Testis (tissue), 3 donors: ENCODE results near the gene SUPT7L. TPM values are rescaled to one million over a fixed set of nuclear protein-coding genes. Genes with fewer than 3 reads are reported as not detected.

ENCODE experiments used
- DNase-seq: peaks from one replicate; pipeline ENCODE4 v3.0.0-alpha.2; 2019
- H3K27ac ChIP-seq, 2 donors: fragments of 200-600 bp; sonication (generic); one replicate each; pipeline ENCODE4 v1.5.1; 2019
- H3K27me3 ChIP-seq: fragments of 200-600 bp; sonication (generic); one replicate; pipeline ENCODE4 v1.5.1; 2019
- H3K36me3 ChIP-seq: fragments of 200-600 bp; sonication (generic); one replicate; pipeline ENCODE4 v1.5.1; 2017; ENCODE audit warnings: low read depth; ENCODE audit errors: missing control alignments
- H3K4me1 ChIP-seq: fragments of 200-600 bp; sonication (generic); one replicate; pipeline ENCODE4 v1.5.1; 2019
- H3K4me3 ChIP-seq, 2 donors: fragments of 200-600 bp; sonication (generic); one replicate each; pipeline ENCODE4 v1.5.1; 2017 to 2019
- H3K9me3 ChIP-seq: fragments of 200-600 bp; sonication (generic); one replicate; pipeline ENCODE4 v1.5.1; 2017
- CTCF ChIP-seq, 3 experiments: fragments of 450-650 bp in 2 of 3; fragments of 200-600 bp in 1 of 3; sonication (generic) in 1 of 3; IDR thresholded peaks; one replicate each; pipeline ENCODE4 v1.5.1; 2016 to 2019; ENCODE audit warnings: antibody characterized with exemption in 3 of 3, mild to moderate bottlenecking in 2 of 3, moderate library complexity in 1 of 3
- POLR2A ChIP-seq: fragments of 450-650 bp; IDR thresholded peaks from one replicate; pipeline ENCODE4 v1.6.1; 2017; ENCODE audit warnings: antibody characterized with exemption, mild to moderate bottlenecking, moderate library complexity
- WGBS, 2 donors: methylation state at CpG; one replicate each; pipeline ENCODE4 v1.1.5; 2018; 5-methylcytosine and 5-hydroxymethylcytosine counted together
- intact Hi-C: fragments of 100-400 bp; cut with DNase I; formaldehyde crosslinking; loops from one replicate; pipeline ENCODE4 v1.15.1; 2023; ENCODE audit warnings: low total_unique reads
- polyA plus RNA-seq: library from polyadenylated mRNA; stranded (reverse); fragments of 350-450 nt; fragmentation: Illumina TruSeq; extraction: RNeasy Lipid Tissue Mini Kit (QIAGEN cat#74804); gene quantifications from one replicate; pipeline ENCODE4 v1.2.3, GENCODE V29; 2014; ENCODE audit warnings: low read depth, low replicate concordance; ENCODE audit not compliant: insufficient read depth
- total RNA-seq, 2 donors: library from RNA; depleted of rRNA; stranded (reverse); fragments of >200 nt; gene quantifications; one replicate each; pipeline ENCODE4 v1.2.3, GENCODE V29; 2016

SUPT7L gene
- total and polyA plus RNA-seq, 3 donors from 2014 or later = 39.3 to 40.4 (median 39.9) TPM

DNA sequence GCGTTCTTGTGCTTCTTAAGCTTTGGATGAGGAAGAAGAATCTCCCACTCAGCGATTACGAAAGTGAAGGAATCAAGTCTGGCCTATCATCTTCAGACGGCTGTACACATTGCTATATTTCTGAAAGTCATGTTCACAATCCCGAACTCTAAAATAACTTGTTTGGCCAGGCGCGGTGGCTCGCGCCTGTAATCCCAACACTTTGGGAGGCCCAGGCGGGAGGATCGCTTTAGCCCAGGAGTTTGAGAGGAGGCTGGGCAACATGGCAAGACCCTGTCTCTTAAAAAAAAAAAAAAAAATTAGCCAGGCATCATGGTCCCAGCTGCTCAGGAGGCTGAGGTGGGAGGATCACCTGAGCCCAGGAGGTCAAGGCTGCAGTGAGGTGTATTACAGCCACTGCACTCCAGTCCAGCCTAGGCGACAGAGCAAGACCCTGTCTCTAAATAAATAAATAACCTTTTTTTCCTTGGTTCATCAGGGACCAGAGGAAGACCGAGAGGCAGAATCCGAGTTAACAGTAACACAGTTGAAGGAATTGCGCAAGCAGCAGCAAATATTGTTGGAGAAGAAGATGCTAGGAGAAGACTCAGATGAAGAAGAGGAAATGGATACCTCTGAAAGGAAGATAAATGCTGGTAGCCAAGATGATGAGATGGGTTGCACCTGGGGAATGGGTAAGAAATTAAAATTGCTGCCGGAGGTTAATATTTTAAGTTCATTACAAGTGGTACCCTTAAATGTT, 1.4 kb upstream of the SUPT7L start:
- WGBS, 2 donors = 48 to 65% methylated on average over 16 of the region's 16 CpGs
- Histone ChIP-seq H3K27me3 (no peaks in the 10 kb centered on the region), H3K36me3 (no peaks in the 10 kb centered on the region), H3K9me3 (no peaks in the 10 kb centered on the region), H3K4me1 (peaks cover 13% of the 10 kb centered on the region), H3K27ac (peak overlapping the region in 1 of 2 donors; percentile 80), H3K4me3 (peak overlapping the region; percentile 86 to 87)
- no peak for DNase-seq
- intact Hi-C loops = no loop called here
- no peak for TF ChIP-seq CTCF (IDR thresholded peaks at IDR 0.05)

GRCh38 chr2:27664154-27664574, 750 bp upstream of the SUPT7L start:
- intact Hi-C loops = no loop called here
- WGBS, 2 donors = 1 to 3% methylated on average over 15 to 21 of the region's 28 CpGs
- Histone ChIP-seq H3K27ac (peak overlapping the region; percentile 80 to 89), H3K4me1 (peaks cover 13% of the 10 kb centered on the region), H3K9me3 (no peaks in the 10 kb centered on the region), H3K4me3 (peak overlapping the region; percentile 86 to 87), H3K36me3 (no peaks in the 10 kb centered on the region), H3K27me3 (no peaks in the 10 kb centered on the region)
- no peak for TF ChIP-seq POLR2A
- no peak for TF ChIP-seq CTCF (IDR thresholded peaks at IDR 0.05)
- DNase-seq = no peak

- H3K36me3 ChIP-seq = no peaks in the 10 kb centered on the region
- H3K27ac ChIP-seq = no peak overlapping the region
- intact Hi-C loops = no loop called here
- no peak overlapping the region for H3K4me3 ChIP-seq
- no peaks in the 10 kb centered on the region for H3K27me3 ChIP-seq
- no peaks in the 10 kb centered on the region for H3K9me3 ChIP-seq
- no peak for DNase-seq
- peaks cover 13% of the 10 kb centered on the region for H3K4me1 ChIP-seq
- TF ChIP-seq CTCF (IDR thresholded peaks at IDR 0.05) = no peak
- TF ChIP-seq POLR2A = no peak
- 94 to 95% methylated on average over 1 of the region's 1 CpG for WGBS, 2 donors
Observed at GRCh38 chr2:27661371-27661770, 2.0 kb downstream of the SUPT7L start.

DNA sequence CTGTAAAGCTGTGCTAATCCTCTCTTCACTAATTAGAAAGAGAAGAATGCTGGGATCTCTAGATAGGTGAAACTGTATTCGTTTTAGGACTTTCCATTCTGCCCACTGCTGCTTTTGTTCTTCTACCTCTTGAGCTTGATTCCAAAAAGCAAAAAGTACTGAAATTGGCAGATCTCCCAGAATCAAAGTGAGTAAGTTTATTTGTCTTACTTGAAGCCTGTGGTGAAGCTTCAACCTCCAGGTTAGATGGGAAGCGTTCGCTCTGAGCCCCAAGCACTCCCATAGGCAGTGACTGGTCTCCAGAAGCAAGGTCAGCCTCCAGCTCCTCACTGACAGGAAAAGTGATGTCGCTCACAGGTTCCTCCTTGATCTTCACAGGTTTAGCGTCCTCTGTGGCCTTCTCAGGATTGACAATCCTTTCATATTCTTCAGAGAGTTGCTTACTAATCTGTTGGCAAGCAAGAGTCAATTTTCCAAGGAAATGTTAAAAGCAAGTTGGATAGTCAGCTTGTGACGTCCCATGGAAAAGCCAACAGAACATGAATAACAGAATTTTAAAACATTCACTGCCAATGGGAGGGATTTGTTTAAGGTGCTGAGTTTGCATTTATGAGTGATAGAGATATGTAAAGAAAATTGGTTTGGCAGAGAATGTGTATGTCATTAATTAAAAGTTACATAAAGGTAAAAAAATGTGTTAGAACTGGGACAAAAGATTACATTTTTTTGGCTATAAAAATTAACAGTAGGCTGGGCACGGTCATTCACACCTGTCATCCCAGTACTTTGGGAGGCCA, 8.1 kb downstream of the SUPT7L start:
- intact Hi-C loops = no loop called here
- TF ChIP-seq POLR2A (no peak), CTCF (IDR thresholded peaks at IDR 0.05) (no peak)
- H3K4me1 ChIP-seq = no peaks in the 10 kb centered on the region
- H3K36me3 ChIP-seq = no peaks in the 10 kb centered on the region
- 85 to 86% methylated on average over 7 of the region's 7 CpGs for WGBS, 2 donors
- H3K27me3 ChIP-seq = no peaks in the 10 kb centered on the region
- H3K27ac ChIP-seq = no peak overlapping the region
- DNase-seq = no peak
- H3K4me3 ChIP-seq = no peak overlapping the region
- H3K9me3 ChIP-seq = no peaks in the 10 kb centered on the region
